HG03097 (cell line): Measurements from ENCODE around the gene DAPK1.

ENCODE experiments used
- ATAC-seq: cut with Tn5 transposase; IDR thresholded peaks from one replicate; pipeline ENCODE4 v1.9.1; 2021; ENCODE audit not compliant: unreplicated experiment, low FRiP score

Gene DAPK1

GRCh38 chr9:87659534-87660419 is 162.1 kb downstream of the DAPK1 start:
- ATAC-seq: no peak

- ATAC-seq: no peak
Measured at GRCh38 chr9:87661241-87661640, 163.6 kb downstream of the DAPK1 start.

GRCh38 chr9:87662808-87663528 is 165.3 kb downstream of the DAPK1 start:
- ATAC-seq: no peak

- no peak for ATAC-seq
Measured at GRCh38 chr9:87663556-87663955, 165.9 kb downstream of the DAPK1 start.

GRCh38 chr9:87664153-87665060 is 166.7 kb downstream of the DAPK1 start:
- no peak for ATAC-seq

GRCh38 chr9:87665505-87665904 is 167.8 kb downstream of the DAPK1 start:
- ATAC-seq: no peak

- ATAC-seq: no peak
Measured at GRCh38 chr9:87667164-87667738, 169.6 kb downstream of the DAPK1 start.

GRCh38 chr9:87668222-87668621 is 170.6 kb downstream of the DAPK1 start:
- no peak for ATAC-seq

- ATAC-seq: no peak
Measured at GRCh38 chr9:87668722-87669121, 171.1 kb downstream of the DAPK1 start.

- ATAC-seq: no peak
Measured at GRCh38 chr9:87670572-87671264, 173.1 kb downstream of the DAPK1 start.

- no peak for ATAC-seq
Measured at GRCh38 chr9:87671478-87671877, 173.8 kb downstream of the DAPK1 start.

GRCh38 chr9:87671925-87672324 is 174.3 kb downstream of the DAPK1 start:
- ATAC-seq: no peak

GRCh38 chr9:87672586-87672985 is 174.9 kb downstream of the DAPK1 start:
- no peak for ATAC-seq

GRCh38 chr9:87673446-87674120 is 175.9 kb downstream of the DAPK1 start:
- no peak for ATAC-seq

GRCh38 chr9:87674565-87675299 is 177.1 kb downstream of the DAPK1 start:
- no peak for ATAC-seq

GRCh38 chr9:87675906-87676515 is 178.3 kb downstream of the DAPK1 start:
- ATAC-seq: no peak

- no peak for ATAC-seq
Measured at GRCh38 chr9:87676976-87677775, 179.5 kb downstream of the DAPK1 start.
